ENCODE results near the gene FAM3A. TPM values are rescaled to one million over a fixed set of nuclear protein-coding genes. Genes with fewer than 3 reads are reported as not detected.
A peak's percentile ranks its signal among the peaks of the same experiment; 100 is the strongest.

The FAM3A gene
- total and polyA plus RNA-seq, 9 of the 15 experiments (the other 6 are each of a cell fraction or from before 2014, with no cell fraction given) = 0.75 to 70.6 (median 27.0) TPM

DNA sequence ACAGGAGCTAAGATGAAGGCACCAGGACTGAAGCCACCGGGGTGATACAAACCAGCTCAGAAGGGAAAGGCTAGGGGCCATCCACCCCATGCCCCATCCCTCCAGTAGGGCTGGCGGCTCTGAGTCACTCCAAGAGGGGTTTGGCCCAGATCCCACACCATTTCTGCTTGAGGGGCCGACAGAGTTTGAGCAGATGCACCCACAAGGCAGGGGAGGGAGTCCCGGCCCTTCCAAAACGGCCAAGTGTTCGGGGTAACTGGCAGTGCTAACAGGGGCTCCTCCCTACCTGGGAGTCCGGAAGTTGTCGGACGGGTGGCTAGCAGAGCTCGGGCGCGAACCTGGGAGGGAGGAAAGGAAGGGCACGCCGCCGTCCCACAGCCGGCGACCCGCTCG, 26.0 kb downstream of the FAM3A start:
- peak overlapping the region; percentile 85 to 96 for H3K9ac ChIP-seq (ENCODE audit: insufficient read depth in 1 of 2, low read depth in 2 of 2, low read length in 2 of 2)
- FAIRE-seq (no peak), ATAC-seq (peak; percentile 6), DNase-seq (ENCODE audit: extremely low read depth in 1 of 4, low spot score in 3 of 4) (peak in 2 of 4 experiments; percentile 28 to 52)
- no peaks in the 10 kb centered on the region for H3K27me3 ChIP-seq (ENCODE audit: control insufficient read depth in 2 of 2, insufficient read depth in 2 of 2, low read length in 2 of 2)
- H3K4me2 ChIP-seq (ENCODE audit: insufficient read depth, low read length) = peak overlapping the region; percentile 93
- BruUV-seq (replicated peaks) = no TSS peak
- no peaks in the 10 kb centered on the region for H3K9me3 ChIP-seq (replicated peaks; ENCODE audit: control insufficient read depth, insufficient read depth, low read depth, low read length)
- H4K20me1 ChIP-seq (replicated peaks; ENCODE audit: control insufficient read depth, insufficient read depth, low read length) = peaks cover 7% of the 10 kb centered on the region; the same call in 1 of the 2 replicates
- WGBS (ENCODE audit: insufficient coverage, low coverage, missing lambda C conversion rate) = 0% methylated on average over 1 of the region's 19 CpGs
- ChIA-PET POLR2A (interaction anchor here (0.6 to 2.7 kb wide), 12 partner anchors 9 to 119 kb away, joined by 3 to 8 read pairs (median 4); no protein-coding TSS in a partner anchor), CTCF (ENCODE audit: low intra/inter-chr PET ratio) (no interaction called here)
- in situ Hi-C loops (cut with MboI) = no loop called here
- intact Hi-C loops (cut with micrococcal nuclease) = loop anchor here (5.0 to 10.0 kb wide), 2 partner anchors 37 to 115 kb away; partner anchors contain the start of genes EMD and FLNA
- peak overlapping the region; percentile 72 for H3K4me3 ChIP-seq
- no peak overlapping the region for H2AFZ ChIP-seq (ENCODE audit: low read depth, low read length)
- H3K4me1 ChIP-seq (replicated peaks in 1 of 2; ENCODE audit: control insufficient read depth in 2 of 2, insufficient read depth in 2 of 2, low read length in 2 of 2) = peaks cover 37 to 77% of the 10 kb centered on the region in 2 experiments; a peak in 4 of 5 replicates
- H3K79me2 ChIP-seq (ENCODE audit: control insufficient read depth, insufficient read depth, low read length) = peaks cover 52% of the 10 kb centered on the region
- peaks cover 31% of the 10 kb centered on the region for H3K36me3 ChIP-seq (ENCODE audit: control insufficient read depth, insufficient read depth, low read length)
- no peaks in the 10 kb centered on the region for H3K9me1 ChIP-seq (ENCODE audit: control insufficient read depth, insufficient read depth, low read length)
- H3K27ac ChIP-seq (ENCODE audit: extremely low read depth, low read depth, low read length) = peak overlapping the region; percentile 87
- TF ChIP-seq GABPB1 (CRISPR knock-in tag; IDR thresholded peaks at IDR 0.05) (no peak), SRF (CRISPR knock-in tag; IDR thresholded peaks at IDR 0.05) (no peak), FOS (IDR thresholded peaks at IDR 0.05; ENCODE audit: extremely low read depth, insufficient read length) (no peak), MEIS2 (IDR thresholded peaks at IDR 0.05; ENCODE audit: partially characterized antibody) (no peak), PTBP1 (IDR thresholded peaks at IDR 0.05; ENCODE audit: low read depth, low read length) (no peak), SAP30 (IDR thresholded peaks at IDR 0.05; ENCODE audit: borderline replicate concordance, insufficient read depth, low read depth, low read length, poor library complexity, severe bottlenecking) (no peak), TGIF2 (CRISPR knock-in tag; IDR thresholded peaks at IDR 0.05) (no peak), ZNF766 (CRISPR knock-in tag; conservative IDR thresholded peaks at IDR 0.05) (no peak), U2AF1 (optimal IDR thresholded peaks at IDR 0.05; ENCODE audit: low read depth, low read length) (no peak), FOXA1 (IDR thresholded peaks at IDR 0.05; ENCODE audit: borderline replicate concordance) (no peak), BACH1 (tag; IDR thresholded peaks at IDR 0.05) (no peak), CXXC5 (CRISPR knock-in tag; IDR thresholded peaks at IDR 0.05) (no peak), SLC30A9 (CRISPR knock-in tag; IDR thresholded peaks at IDR 0.05) (no peak), NFIC (IDR thresholded peaks at IDR 0.05) (peak; percentile 46)
- TF ChIP-seq, protein P1, sequence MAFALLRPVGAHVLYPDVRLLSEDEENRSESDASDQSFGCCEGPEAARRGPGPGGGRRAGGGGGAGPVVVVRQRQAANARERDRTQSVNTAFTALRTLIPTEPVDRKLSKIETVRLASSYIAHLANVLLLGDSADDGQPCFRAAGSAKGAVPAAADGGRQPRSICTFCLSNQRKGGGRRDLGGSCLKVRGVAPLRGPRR (CRISPR knock-in tag; IDR thresholded peaks at IDR 0.05) = no peak
- TF ChIP-seq, protein P2, sequence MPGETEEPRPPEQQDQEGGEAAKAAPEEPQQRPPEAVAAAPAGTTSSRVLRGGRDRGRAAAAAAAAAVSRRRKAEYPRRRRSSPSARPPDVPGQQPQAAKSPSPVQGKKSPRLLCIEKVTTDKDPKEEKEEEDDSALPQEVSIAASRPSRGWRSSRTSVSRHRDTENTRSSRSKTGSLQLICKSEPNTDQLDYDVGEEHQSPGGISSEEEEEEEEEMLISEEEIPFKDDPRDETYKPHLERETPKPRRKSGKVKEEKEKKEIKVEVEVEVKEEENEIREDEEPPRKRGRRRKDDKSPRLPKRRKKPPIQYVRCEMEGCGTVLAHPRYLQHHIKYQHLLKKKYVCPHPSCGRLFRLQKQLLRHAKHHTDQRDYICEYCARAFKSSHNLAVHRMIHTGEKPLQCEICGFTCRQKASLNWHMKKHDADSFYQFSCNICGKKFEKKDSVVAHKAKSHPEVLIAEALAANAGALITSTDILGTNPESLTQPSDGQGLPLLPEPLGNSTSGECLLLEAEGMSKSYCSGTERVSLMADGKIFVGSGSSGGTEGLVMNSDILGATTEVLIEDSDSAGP (CRISPR knock-in tag; IDR thresholded peaks at IDR 0.05) = no peak
- TF ChIP-seq, protein P3, sequence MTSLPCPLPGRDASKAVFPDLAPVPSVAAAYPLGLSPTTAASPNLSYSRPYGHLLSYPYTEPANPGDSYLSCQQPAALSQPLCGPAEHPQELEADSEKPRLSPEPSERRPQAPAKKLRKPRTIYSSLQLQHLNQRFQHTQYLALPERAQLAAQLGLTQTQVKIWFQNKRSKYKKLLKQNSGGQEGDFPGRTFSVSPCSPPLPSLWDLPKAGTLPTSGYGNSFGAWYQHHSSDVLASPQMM (CRISPR knock-in tag; IDR thresholded peaks at IDR 0.05) = no peak
- TF ChIP-seq, protein P4, sequence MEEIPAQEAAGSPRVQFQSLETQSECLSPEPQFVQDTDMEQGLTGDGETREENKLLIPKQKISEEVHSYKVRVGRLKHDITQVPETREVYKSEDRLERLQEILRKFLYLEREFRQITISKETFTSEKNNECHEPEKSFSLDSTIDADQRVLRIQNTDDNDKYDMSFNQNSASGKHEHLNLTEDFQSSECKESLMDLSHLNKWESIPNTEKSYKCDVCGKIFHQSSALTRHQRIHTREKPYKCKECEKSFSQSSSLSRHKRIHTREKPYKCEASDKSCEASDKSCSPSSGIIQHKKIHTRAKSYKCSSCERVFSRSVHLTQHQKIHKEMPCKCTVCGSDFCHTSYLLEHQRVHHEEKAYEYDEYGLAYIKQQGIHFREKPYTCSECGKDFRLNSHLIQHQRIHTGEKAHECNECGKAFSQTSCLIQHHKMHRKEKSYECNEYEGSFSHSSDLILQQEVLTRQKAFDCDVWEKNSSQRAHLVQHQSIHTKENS (CRISPR knock-in tag; IDR thresholded peaks at IDR 0.05) = no peak
